Endothelial cell (in vitro differentiated cells): Measurements from ENCODE around the gene HNF4A. TPM values are rescaled to one million over a fixed set of nuclear protein-coding genes. Genes with fewer than 3 reads are reported as not detected.

Experiments
- DNase-seq: peaks from one replicate; pipeline ENCODE4 v3.0.0; 2021; ENCODE audit warnings: low spot score
- H3K27ac Mint-ChIP-seq: one replicate; pipeline ENCODE4 v1.8.0; 2021; ENCODE audit warnings: mixed read lengths, inconsistent platforms; ENCODE audit not compliant: unreplicated experiment
- H3K27me3 Mint-ChIP-seq: one replicate; pipeline ENCODE4 v1.8.0; 2021; ENCODE audit warnings: mild to moderate bottlenecking, moderate library complexity, mixed read lengths, inconsistent platforms; ENCODE audit not compliant: unreplicated experiment
- H3K36me3 Mint-ChIP-seq: one replicate; pipeline ENCODE4 v1.8.0; 2021; ENCODE audit warnings: mild to moderate bottlenecking, low read depth, mixed read lengths, inconsistent platforms; ENCODE audit not compliant: unreplicated experiment
- H3K4me1 Mint-ChIP-seq: one replicate; pipeline ENCODE4 v1.8.0; 2021; ENCODE audit warnings: mild to moderate bottlenecking, mixed read lengths, inconsistent platforms; ENCODE audit not compliant: unreplicated experiment
- H3K4me3 Mint-ChIP-seq: one replicate; pipeline ENCODE4 v1.8.0; 2021; ENCODE audit warnings: mild to moderate bottlenecking, mixed read lengths, inconsistent platforms; ENCODE audit not compliant: unreplicated experiment
- H3K9me3 Mint-ChIP-seq: one replicate; pipeline ENCODE4 v1.8.0; 2021; ENCODE audit warnings: mixed read lengths, inconsistent platforms; ENCODE audit not compliant: unreplicated experiment
- CTCF ChIP-seq: fragments of 200-600 bp; sonication (generic); IDR thresholded peaks from one replicate; pipeline ENCODE4 v1.5.0; 2021; ENCODE audit warnings: antibody characterized with exemption; ENCODE audit not compliant: unreplicated experiment
- total RNA-seq: library from RNA; stranded (reverse); fragmentation: NEBNext Ultra II Directional; extraction: Animal tissue kit (Norgen Biotek cat#: 25700); gene quantifications from one replicate; pipeline ENCODE4 v1.2.1, GENCODE V29; 2021; ENCODE audit not compliant: unreplicated experiment

HNF4A gene
- total RNA-seq, 1 donor from 2014 or later, result not detected

GRCh38 chr20:44360221-44360620 lies 4.7 kb downstream of the HNF4A start:
- Mint-ChIP-seq H3K36me3 (no peaks in the 10 kb centered on the region), H3K27ac (no peak overlapping the region), H3K4me1 (peaks cover 11% of the 10 kb centered on the region), H3K27me3 (peaks cover 3% of the 10 kb centered on the region), H3K4me3 (no peak overlapping the region), H3K9me3 (no peaks in the 10 kb centered on the region)
- no peak for DNase-seq
- TF ChIP-seq CTCF, result no peak

- no peak overlapping the region for H3K27ac Mint-ChIP-seq
- TF ChIP-seq CTCF, result no peak
- H3K4me3 Mint-ChIP-seq, result no peak overlapping the region
- H3K9me3 Mint-ChIP-seq, result no peaks in the 10 kb centered on the region
- peaks cover 3% of the 10 kb centered on the region for H3K27me3 Mint-ChIP-seq
- DNase-seq, result no peak
- no peaks in the 10 kb centered on the region for H3K36me3 Mint-ChIP-seq
- peaks cover 11% of the 10 kb centered on the region for H3K4me1 Mint-ChIP-seq
Measured at GRCh38 chr20:44361021-44361420, 5.5 kb downstream of the HNF4A start.

- Mint-ChIP-seq H3K4me1 (no peaks in the 10 kb centered on the region), H3K9me3 (no peaks in the 10 kb centered on the region), H3K4me3 (no peak overlapping the region), H3K27me3 (peaks cover 3% of the 10 kb centered on the region), H3K27ac (no peak overlapping the region), H3K36me3 (no peaks in the 10 kb centered on the region)
- no peak for TF ChIP-seq CTCF
- DNase-seq, result no peak
Measured at GRCh38 chr20:44362466-44362940, 7.0 kb downstream of the HNF4A start.

GRCh38 chr20:44364068-44364467 lies 8.6 kb downstream of the HNF4A start:
- H3K27me3 Mint-ChIP-seq, result peaks cover 3% of the 10 kb centered on the region
- no peak overlapping the region for H3K27ac Mint-ChIP-seq
- no peak overlapping the region for H3K4me3 Mint-ChIP-seq
- no peak for DNase-seq
- no peaks in the 10 kb centered on the region for H3K9me3 Mint-ChIP-seq
- TF ChIP-seq CTCF, result no peak
- H3K36me3 Mint-ChIP-seq, result no peaks in the 10 kb centered on the region
- no peaks in the 10 kb centered on the region for H3K4me1 Mint-ChIP-seq

GRCh38 chr20:44364780-44365179 lies 9.3 kb downstream of the HNF4A start:
- Mint-ChIP-seq H3K4me3 (no peak overlapping the region), H3K27ac (no peak overlapping the region), H3K4me1 (no peaks in the 10 kb centered on the region), H3K27me3 (peaks cover 3% of the 10 kb centered on the region), H3K36me3 (no peaks in the 10 kb centered on the region), H3K9me3 (no peaks in the 10 kb centered on the region)
- no peak for TF ChIP-seq CTCF
- DNase-seq, result no peak
